HG02678 (cell line): Measurements from ENCODE around the gene ATXN2.
"Not testable (repeated sequence)": the region's sequence is repeated elsewhere in the genome, so short reads cannot be mapped to it uniquely, and the experiment has no call there.

ENCODE experiments used
- ATAC-seq: cut with Tn5 transposase; IDR thresholded peaks from one replicate; pipeline ENCODE4 v1.9.1; 2021; ENCODE audit warnings: mild to moderate bottlenecking, moderate library complexity; ENCODE audit not compliant: unreplicated experiment

The ATXN2 gene

GRCh38 chr12:111600205-111600642, 1.1 kb upstream of the ATXN2 start:
- no peak for ATAC-seq

DNA sequence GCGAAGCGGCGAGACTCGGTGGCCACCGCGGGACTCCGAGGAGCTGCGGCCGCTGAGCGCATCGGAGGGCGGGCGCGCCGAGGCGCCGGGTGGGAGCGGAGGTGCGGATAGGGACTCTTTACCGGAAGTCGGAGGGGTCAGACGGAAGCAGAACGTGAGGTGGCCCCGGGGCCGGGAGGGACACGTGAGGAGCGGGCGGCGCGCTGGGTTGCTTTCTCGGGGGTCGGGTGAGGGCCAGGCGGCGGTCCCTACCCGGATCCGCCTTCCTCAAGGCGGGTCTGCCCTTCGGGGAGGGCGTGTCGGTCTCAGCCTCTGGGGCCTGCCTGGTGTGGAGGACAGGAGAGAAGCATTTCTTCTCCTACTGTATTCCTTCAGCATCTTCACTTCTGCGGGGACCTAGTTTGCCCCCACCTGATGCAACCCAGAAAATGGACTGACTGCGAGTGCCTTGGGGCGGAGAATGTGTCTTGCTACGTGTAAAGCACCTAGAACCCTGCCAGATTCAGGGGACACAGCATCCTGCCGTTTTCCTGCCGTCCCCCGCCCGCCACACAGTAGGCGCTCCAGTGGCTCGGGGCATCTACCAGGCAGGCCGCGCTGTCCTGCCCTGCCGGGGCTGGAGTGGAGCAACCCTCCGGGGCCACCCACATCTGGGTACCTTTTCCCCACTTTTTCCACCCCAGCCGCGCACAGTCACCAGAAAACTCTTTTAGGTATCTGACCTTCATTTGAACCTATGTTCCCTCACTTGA, 514 bp upstream of the ATXN2 start:
- peak; percentile 69 for ATAC-seq

- peak; percentile 17 for ATAC-seq
Measured at GRCh38 chr12:111597831-111598636, 1.1 kb downstream of the ATXN2 start.

GRCh38 chr12:111596985-111597830, 1.9 kb downstream of the ATXN2 start:
- no peak for ATAC-seq

- ATAC-seq = not testable (repeated sequence)
Measured at GRCh38 chr12:111595341-111595835, 3.7 kb downstream of the ATXN2 start.

DNA sequence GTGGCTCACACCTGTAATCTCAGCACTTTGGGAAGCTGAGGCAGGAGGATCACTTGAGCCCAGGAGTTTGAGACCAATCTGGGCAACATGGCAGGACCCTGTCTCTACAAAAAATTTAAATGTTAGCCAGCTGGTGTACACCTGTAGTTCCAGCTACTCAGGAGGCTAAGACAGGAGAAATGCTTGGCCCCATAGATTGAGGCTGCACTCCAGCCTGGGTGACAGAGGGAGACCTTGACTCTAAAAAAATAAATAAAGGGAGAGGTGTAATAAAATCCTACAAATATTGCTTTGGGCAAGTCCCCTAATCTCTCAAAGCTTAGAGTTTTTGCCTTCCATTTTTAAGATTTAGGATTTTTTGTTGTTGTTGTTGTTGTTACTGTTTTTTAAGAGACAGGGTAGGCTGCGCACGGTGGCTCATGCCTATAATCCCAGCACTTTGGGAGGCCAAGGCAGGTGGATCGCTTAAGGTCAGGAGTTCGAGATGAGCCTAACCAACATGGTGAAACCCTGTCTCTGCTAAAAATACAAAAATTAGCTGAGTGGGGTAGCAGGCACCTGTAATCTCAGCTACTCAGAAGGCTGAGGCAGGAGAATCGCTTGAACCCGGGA, 7.6 kb downstream of the ATXN2 start:
- ATAC-seq = not testable (repeated sequence)

DNA sequence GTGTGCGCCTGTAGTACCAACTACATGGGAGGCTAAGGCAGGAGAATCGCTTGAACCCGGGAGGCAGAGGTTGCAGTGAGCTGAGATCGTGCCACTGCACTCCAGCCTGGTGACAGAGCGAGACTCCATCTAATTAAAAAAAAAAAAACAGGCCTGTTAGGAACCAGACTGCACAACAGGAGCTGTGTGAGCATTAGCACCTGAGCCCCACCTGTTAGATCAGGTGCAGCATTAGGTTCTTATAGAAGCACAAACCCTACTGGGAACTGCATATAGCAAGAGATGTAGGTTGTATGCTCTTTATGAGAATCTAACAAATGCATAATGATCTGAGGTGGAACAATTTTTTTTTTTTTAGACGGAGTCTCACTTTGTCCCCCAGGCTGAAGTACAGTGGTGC, 8.6 kb downstream of the ATXN2 start:
- ATAC-seq = no peak

DNA sequence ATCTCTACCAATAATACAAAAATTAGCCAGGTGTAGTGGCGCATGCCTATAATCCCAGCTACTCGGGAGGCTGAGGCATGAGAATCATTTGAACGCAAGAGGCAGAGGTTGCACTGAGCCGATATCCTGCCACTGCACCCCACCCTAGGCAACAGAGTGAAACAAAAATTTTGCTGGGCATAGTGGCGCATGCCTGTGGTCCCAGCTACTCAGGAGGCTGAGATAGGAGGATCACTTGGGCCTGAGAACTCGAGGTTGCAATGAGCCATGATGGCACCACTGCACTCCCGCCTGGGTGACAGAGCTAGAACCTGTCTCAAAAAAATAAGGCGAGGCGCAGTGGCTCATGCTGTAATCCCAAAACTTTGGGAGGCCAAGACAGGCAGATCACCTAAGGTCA, 9.5 kb downstream of the ATXN2 start:
- ATAC-seq = no peak

- no peak for ATAC-seq
Measured at GRCh38 chr12:111588010-111588409, 11.1 kb downstream of the ATXN2 start.

- no peak for ATAC-seq
Measured at GRCh38 chr12:111586986-111587385, 12.1 kb downstream of the ATXN2 start.

GRCh38 chr12:111585690-111586089, 13.4 kb downstream of the ATXN2 start:
- no peak for ATAC-seq

DNA sequence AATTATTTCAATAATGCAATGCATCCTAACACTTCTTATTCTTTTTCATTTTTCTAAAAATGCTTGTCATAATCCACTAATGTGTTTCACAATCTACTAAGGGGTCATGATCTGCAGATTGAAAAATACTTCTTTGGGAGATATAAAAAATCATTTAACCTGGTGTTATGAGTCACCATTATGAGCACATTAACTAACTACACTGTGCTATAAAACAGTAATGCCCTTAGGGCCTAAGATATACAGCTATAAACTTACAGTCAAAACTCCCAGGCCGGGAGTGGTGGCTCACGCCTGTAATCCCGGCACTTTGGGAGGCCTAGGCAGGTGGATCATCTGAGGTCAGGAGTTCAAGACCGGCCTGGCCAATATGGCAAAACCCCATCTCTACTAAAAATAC, 14.2 kb downstream of the ATXN2 start:
- ATAC-seq = no peak

DNA sequence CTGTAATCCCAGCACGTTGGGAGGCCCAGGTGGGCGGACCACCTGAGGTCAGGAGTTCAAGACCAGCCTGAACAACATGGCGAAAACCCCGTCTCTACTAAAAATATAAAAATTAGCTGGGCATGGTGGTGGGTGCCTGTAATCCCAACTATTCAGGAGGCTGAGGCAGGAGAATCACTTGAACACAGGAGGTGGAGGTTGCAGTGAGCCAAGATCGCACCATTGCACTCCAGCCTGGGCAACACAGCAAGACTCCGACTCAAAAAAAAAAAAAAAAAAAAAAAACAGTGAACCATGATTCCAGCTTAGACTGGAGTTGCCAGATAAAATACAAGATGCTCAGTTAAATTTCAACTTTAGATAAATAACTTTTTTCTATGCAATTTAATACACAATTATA, 15.6 kb downstream of the ATXN2 start:
- not testable (repeated sequence) for ATAC-seq

DNA sequence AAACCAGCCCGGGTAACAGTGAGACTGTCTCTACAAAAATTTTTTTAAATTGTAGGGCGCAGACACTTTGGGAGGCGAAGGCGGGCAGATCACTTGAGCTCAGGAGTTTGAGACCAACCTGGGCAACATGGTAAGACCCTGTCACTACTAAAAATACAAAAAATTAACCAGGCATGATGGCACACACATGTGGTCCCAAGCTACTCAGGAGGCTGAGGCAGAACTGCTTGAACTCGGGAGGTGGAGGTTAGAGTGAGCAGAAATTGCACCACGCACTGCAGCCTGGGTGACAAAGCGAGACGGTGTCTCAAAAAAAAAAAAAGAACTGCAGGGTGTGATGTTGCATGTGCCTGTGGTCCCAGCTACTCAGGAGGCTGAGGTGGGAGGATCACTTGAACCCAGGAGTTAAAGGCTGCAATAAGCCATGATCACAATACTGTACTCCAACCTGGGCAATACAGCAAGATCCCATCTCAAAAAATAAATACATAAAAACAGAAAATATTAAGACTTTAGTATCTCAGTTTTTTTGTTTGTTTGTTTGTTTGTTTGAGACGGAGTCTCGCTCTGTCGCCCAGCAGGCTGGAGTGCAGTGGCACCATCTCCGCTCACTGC, 16.9 kb downstream of the ATXN2 start:
- no peak for ATAC-seq

DNA sequence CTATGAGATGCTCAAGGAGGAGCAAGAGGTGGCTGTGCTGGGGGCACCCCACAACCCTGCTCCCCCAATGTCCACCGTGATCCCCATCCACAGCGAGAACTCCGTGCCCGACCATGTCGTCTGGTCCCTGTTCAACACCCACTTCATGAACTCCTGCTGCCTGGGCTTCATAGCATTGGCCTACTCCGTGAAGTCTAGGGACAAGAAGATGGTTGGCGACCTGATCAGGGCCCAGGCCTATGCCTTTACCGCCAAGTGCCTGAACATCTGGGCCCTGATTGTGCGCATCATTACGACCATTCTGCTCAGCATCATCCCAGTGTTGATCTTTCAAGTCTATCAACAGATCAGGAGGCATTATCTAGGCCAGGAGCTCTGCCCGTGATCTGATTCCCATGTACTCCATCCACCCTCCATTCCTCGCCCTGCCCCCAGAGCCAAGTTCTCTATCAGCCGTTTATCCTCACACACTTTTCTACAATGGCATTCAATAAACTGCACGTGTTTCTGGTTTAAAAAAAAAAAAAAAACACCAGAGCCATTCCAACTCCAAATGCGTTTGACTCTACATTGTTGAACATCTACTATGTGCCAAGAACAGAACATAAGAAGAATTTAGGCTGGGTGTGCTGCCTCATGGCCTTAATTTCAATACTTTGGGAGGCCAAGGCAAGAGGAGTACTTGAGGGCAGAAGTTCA, 17.5 kb downstream of the ATXN2 start:
- no peak for ATAC-seq

GRCh38 chr12:111580737-111581136, 18.4 kb downstream of the ATXN2 start:
- no peak for ATAC-seq

DNA sequence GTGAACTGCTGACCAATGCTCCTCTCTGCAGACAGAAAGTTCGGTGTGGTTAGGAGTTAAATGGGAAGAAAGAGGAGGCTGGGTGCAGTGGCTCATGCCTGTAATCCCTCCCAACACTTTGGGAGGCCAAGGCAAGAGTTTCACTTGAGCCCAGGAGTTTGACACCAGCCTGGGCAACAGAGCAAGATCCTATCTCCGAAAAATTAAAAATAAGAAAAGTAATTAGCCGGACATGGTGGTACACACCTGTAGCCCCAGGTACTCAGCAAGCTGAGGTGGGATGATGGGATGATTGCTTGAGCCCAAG, 19.0 kb downstream of the ATXN2 start:
- ATAC-seq = no peak

- no peak for ATAC-seq
Measured at GRCh38 chr12:111578971-111579340, 20.2 kb downstream of the ATXN2 start.

DNA sequence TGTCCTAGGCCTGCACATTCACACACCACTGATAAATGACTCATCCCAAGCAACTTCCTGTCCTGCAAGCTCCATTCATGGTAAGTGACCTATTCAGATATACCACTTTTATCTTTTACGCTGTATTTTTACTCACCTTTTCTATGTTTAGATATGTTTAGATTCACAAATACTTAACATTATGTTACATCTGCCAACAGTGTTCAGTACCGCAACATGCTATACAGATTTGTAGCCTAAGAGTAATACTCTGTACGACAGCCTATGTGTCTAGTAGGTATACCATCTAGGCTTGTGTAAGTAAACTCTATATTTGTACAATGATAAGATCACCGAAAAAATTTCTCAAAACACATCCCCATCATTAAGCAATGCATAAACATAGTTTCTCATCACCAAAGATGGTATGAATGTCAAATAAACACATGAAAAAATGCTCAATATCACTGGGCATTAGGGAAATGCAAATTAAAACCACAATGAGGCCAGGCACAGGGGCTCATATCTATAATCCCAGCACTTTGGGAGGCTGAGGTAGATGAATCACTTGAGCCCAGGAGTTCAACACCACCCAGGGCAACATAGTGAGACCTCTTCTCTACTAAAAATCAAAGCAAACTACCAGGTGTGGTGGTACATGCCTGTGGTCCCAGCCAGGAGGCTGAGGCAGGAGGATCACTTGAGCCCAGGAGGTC, 20.7 kb downstream of the ATXN2 start:
- ATAC-seq = no peak
